WI38 (cell line): Measurements from ENCODE around the gene MAP3K10.

Experiments used
- H3K4me3 ChIP-seq: 2 replicates; pipeline ENCODE4 v1.5.1; 2011; ENCODE audit warnings: low read depth, mild to moderate bottlenecking, control low read depth, low read length
- CTCF ChIP-seq: IDR thresholded peaks from 2 replicates; pipeline ENCODE4 v1.5.1; 2012; ENCODE audit warnings: low read depth, mild to moderate bottlenecking, control low read depth, low read length

Gene MAP3K10

GRCh38 chr19:40219721-40220276 is 28.6 kb downstream of the MAP3K10 start:
- peak overlapping the region; percentile 20; the same call in 1 of the 2 replicates for H3K4me3 ChIP-seq
- no peak for TF ChIP-seq CTCF

DNA sequence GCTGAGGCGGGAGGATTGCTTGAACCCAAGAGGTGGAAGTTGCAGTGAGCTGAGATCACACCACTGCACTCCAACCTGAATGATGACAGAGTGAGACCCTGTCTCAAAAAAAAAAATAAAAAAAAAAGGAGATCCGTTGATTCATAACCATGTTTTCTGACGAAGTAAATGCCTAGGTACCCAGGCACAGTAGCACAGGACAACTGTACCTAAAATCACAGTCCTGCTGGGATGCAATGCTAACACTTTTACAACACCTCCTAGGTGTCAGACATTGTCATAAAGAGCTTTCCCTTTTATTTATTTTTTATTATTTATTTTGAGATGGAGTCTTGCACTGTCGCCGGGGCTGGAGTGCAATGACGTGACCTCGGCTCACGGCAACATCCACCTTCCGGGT is 29.4 kb downstream of the MAP3K10 start:
- TF ChIP-seq CTCF: no peak
- no peak overlapping the region for H3K4me3 ChIP-seq

GRCh38 chr19:40221858-40222619 is 30.8 kb downstream of the MAP3K10 start:
- TF ChIP-seq CTCF: peak; percentile 77
- H3K4me3 ChIP-seq: no peak overlapping the region

GRCh38 chr19:40223135-40223822 is 32.1 kb downstream of the MAP3K10 start:
- H3K4me3 ChIP-seq: no peak overlapping the region
- no peak for TF ChIP-seq CTCF

DNA sequence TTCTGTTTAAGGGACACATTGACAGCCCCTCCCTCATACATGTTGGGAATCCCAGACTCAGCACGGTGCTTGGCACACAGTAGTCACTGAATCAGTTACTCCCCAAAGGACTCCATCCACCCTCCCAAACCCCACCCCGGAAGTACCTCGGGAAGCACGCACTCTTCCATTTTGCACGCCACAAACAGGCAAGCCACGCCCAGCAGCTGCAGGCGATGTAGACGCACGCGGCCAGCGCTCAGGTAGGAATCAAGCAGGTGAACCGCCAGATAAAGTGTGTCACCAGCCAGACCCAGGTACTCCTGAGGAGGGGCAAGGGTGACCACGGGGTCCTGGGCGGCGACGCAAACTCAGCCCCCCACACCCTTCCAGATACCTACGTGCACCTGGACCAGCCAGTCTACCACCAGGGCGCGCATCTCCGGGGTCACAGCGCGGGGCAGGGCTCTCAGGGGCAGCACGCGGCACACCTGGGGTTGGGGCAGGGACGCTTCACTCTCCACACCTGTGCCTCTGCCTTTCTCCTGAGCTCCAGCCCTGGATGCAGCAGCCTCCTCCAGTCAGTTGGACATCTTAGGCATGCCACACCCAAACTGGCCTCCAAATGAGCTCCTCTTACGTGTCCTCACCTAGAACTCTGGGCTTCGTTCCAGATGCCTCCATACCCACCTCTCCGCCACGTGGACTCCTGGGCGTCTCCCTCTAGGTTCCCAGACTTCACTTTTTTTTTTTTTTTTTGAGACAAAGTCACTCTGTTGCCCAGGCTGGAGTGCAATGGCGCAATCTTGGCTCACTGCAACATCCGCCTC is 33.3 kb downstream of the MAP3K10 start:
- TF ChIP-seq CTCF: no peak
- H3K4me3 ChIP-seq: no peak overlapping the region

GRCh38 chr19:40225440-40226305 is 34.4 kb downstream of the MAP3K10 start:
- peak overlapping the region; percentile 45 for H3K4me3 ChIP-seq
- TF ChIP-seq CTCF: no peak
